M059J (cell line): ENCODE data around the gene SMPD2. TPM values are rescaled to one million over a fixed set of nuclear protein-coding genes. Genes with fewer than 3 reads are reported as not detected.
"Not testable (repeated sequence)": the region's sequence is repeated elsewhere in the genome, so short reads cannot be mapped to it uniquely, and the experiment has no call there.

ENCODE experiments used
- DNase-seq: peaks from one replicate; pipeline ENCODE4 v3.0.0-alpha.2; 2012; ENCODE audit warnings: low read depth
- total RNA-seq: library from RNA; depleted of rRNA; stranded (reverse); fragments of >200 nt; shearing (Covaris generic); gene quantifications from 2 replicates; pipeline ENCODE4 v1.2.3, GENCODE V29; 2014

Gene SMPD2
- total RNA-seq, 1 experiment from 2014 or later: 14.6 TPM

DNA sequence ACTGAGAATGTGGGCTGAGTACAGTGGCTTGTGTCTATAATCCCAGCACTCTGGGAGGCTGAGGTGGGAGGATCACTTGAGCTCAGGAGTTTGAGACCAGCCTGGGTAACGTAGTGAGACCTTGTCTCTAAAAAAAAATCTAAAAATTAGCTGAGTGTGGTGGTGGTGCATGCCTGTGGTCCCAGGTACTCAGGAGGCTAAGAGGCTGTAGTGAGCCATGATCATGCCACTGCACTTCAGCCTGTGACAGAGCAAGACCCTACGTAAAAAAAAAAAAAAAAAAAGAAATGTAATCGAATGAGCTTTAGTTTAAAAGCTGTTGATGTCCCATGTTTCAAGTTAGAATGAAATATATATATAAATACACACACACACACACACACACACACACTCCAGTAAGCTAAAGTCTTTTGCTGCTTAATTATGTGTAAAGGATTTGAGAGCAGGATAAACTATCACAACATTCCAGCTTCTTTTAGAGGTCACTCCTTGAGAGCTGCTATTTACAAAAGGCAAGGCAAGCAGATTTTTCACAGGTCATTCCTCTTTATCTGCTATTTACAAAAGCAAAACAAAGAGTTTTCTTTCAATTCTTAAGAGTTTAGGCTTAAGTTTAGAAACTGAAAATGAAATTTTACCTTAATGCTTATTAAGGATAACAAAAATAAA lies 19.8 kb downstream of the SMPD2 start:
- no peak for DNase-seq

DNA sequence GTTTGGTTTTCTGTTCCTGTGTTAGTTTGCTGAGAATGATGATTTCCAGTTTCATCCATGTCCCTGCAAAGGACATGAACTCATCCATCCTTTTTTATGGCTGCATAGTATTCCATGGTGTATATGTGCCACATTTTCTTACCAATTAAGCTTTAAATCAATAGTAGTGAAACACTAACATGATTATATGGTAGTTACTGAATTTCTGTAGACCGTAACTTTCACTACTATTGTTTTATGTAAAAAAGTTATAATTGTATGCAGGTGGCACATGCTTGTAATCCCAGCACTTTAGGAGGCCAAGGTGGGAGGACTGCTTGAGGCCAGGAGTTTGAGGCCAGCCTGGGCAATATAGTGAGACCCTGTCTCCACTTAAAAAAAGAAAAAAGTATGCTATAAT lies 20.7 kb downstream of the SMPD2 start:
- DNase-seq: not testable (repeated sequence)

DNA sequence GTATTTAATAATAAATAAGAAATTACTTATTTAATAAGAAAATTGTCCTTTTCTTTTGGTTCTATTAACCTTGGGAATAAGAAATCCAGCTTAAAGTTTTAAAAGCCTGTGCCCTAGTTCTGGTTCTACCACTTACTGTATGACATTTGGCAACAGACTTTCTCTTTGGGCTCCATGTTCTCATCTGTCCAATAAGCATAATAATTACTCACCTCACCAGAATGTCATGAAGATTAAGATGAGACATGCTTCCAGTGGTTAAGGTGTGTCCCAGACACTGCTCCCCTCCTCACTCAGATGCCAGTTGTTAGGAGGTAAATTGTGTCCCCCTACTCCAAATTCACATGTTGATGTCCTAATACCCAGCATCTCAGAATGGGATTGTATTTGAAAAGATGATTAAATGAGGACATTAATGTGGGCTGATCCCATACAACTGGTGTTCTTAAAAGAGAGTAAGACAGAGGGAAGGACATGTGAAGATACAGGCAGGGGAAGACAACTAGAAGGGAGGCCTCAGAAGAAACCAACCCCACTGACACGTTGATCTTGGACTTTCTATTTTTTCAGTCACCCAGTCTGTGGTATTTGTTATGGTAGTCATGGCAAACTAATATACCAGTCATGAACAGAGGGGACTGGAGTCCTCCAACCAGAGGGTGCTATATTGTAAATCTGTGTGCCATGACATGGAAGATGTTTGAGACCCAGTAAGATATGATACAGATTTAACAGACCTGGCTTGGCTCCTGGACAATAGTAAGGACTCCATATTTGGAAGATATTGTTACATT lies 21.4 kb downstream of the SMPD2 start:
- peak; percentile 48 for DNase-seq

DNA sequence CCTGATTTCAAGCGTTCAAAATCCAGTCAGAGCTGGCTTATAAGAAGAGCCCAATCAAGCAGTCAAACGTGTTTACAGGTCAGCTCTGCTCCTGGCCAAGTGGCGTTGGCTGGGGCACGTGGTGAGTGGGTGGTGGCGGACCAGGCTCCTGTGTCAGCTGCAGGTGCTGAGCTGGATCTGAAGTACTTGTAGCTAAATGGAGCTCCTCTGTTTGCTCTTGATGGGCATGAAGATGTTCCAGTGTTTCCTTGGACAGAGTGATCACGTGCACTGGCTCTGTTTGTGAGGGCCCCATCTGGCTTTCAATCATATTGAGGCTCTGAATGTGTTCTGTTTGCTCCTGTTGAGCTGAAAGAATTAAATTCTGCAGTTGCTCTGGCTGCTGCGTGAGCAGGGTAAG lies 25.2 kb downstream of the SMPD2 start:
- no peak for DNase-seq

DNA sequence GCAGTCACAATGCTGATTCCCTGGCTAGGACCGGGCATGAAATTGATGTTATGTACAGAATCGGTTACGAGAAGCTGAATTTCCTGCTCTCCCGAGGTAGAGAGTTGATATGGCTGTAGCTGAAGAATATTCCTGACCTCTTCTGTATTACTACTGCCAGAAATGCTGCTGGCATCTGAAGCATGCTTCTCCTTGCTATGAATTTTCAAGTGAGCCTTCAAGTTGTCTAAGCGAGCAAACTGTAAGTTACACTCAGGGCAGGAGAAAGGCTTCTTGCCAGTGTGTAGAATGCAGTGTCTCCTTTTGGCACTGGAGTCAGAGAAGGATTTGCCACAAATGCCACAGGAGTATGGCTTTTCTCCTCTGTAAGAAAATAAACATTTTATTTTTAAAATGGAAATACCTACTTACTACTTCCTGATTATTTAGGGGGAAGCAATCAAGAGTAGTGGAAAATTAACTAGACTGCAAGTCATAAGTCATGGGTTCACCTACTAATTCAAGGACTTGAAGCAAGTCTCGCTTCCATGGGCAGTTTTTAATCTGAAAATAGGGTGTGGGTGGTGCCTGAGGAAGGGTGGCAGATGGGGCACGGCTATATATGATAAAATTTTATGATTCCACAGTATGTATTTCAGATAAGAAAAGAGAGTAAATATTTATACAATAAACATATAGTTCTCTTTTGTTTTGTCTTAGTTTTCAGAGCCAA lies 25.8 kb downstream of the SMPD2 start:
- no peak for DNase-seq

DNA sequence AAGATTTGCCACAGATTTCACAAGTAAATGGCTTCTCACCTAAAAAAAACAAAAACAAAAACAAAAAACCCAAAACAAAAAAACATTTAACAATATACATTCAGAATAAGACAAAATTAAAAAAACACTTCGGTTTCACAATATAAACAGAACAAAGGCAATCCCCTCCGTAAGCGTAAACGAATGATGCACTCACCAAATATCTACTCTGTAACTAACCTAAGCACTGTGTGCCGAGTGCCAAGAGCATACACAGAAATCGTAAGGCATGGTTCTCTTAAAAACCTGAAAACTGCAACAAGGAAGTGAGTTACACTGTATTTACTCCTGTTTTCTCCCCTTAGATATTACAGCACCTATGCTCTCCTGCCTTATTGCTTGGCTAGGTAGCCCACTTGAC lies 27.2 kb downstream of the SMPD2 start:
- DNase-seq: no peak

DNA sequence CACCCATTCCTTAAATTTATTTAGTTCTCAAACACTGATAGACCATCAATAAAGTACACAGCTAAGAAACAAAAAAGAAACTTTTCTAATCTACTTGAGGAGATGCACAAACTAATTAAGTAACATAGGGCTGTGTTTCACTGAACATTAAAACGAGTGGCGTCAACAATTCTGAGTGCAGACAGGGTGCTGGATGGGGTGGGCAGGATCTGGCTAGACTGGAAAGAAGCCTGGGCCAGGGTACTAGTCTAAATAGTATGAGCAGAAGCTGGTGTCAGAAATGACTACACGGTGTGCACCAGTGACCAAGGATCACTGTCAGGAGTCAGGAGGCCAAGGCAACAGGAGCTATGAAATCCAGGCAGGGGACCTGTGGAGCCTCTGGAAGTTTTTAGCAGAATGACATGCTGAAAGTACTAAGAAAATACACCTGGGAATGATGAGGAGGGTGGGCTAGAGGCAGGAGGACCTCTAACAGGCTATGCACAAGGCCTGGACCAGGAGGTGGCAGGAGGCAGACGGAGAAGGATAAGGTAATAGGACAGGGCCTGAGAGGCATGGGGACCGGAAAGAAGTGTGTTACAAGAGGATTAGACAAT lies 29.2 kb downstream of the SMPD2 start:
- DNase-seq: no peak

DNA sequence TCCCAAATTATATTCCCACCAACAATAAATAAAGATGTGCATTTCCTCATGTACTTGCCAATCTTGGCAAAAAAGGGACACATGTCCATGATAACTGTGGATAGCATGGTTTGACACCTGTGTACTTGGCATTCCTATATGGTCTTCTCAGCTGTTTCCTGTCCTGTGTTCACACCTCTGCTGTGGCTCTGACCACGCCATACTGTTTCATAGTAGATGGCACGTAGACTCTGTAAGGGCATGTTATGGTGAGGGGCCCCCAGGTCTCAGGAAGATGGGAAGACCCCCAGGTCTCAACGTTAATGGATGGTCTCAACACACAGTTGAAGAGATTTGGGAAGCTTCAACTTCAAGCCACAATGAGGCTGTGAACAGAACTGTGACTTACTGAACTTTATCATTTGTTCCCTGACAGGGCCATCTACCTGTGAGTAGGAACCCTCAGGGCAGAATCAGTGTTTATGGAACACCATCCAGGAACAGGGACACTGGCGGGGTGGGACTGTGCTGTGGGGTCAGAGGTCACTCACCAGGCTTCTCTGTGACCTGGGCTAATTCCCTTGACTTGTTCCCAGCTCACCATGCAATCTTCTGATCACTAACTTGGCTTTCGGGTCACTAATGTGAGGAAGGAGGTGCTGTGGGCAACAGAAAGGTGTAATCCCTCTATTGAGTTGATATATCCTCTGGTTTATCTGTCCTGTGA lies 30.7 kb downstream of the SMPD2 start:
- no peak for DNase-seq

DNA sequence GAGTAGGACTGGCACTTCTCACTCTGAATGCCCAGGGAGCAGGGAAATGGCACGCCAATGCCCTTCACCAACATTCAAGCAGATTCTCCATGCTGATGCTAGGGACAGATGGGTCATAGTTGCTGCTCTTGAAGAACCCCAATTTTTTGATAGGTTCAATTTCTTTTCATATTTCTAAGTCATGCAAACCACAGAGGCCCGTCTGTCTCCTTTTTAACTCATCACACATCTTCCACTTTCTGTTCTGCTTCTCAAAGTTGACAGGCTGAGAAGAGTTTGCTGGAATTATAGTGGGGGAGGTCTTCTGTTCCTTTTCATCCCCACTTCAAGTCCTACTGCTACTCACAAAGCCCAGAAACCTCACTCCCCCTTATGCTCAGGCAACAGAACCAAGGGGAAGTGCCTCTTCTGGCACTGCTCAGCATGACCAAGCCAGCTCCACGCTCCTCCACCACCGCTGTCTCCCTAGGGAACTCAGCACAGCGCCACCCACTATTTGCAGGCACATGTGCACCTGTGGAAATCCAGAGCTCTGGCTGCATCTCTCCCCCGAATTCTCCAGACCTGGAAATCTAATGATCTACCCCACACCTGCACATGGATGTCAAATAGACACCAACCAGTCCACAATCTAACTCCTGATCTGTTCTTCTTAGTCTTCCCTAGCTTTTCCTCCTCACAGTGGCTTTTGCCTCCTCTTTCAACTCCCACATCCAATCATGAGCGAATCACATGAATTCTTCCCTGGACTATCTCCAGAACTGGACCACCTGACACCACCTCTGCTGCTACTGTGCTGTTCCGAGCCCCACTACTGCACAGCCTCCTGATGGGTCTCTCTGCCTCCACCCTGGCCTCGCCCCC lies 31.8 kb downstream of the SMPD2 start:
- DNase-seq: no peak

DNA sequence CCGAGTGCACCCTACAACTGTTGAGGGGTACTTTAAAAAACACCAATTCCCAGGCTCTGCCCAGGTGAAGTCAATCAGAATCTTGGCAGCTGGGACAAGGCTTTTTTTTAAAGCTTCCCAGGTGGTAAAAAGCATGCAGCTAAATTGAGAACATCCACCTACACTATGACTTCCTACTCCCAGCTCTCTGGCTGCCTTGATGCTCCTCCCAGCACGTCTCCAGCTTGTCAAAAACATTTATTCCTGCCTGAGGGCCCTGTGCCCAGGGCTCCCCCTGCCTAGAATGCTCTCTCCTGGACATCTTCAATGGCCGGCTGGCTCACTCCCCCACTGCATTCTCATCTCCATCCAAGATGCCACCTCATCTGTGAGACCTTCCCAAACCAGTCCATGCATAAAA lies 32.6 kb downstream of the SMPD2 start:
- no peak for DNase-seq

DNA sequence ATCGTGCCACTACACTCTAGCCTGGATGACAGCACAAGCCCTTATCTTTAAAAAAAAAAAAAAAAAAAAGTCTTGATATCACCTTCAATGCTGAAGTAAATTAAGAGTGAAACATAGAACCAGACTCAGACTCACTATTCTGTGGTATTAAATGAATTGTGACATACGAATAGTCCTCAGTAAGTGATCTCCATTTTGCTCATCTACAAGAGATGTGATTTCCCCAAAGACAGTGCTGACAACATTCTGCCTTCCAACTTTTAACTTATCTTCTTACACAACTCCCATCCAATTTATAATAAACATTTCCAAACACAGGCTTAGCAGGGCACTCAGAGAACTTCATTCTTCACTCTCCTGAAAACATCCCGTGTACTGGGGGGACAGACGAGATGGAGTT lies 34.5 kb downstream of the SMPD2 start:
- no peak for DNase-seq

DNA sequence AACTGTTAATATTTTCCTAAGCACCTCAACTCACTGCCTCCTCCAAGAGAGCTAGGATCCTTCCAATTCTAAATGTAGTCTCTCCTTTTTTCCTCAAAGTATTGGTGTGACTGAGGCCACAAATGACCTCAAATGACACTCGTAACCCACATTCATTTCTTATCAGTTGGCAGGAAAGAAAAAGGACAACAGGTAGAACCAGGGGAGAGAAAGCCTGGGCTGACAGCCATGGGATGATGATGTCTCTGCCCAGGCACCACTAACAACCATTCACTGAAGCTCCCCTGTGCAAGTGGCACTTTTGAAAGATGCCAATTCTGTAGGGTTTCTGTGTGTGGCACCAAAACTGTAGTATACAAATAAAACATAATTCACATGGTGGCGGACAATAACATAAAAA lies 35.1 kb downstream of the SMPD2 start:
- DNase-seq: no peak

DNA sequence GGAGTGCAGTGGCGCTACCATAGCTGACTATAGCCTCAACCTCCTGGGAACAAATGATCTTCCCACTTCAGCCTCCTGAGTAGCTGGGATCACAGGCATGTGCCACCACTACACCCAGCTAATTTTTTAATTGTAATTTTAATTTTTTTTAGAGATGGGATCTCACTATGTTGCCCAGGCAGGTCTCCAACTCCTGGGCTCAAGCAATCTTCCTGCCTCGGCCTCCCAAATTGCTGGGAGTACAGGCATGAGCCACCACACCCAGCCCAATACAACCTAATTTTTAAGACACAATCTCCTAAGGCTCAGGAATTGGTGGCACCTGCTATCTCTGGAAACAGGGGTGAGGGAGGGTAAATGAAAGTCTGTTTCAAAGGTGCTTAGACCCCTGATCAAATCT lies 36.7 kb downstream of the SMPD2 start:
- no peak for DNase-seq

DNA sequence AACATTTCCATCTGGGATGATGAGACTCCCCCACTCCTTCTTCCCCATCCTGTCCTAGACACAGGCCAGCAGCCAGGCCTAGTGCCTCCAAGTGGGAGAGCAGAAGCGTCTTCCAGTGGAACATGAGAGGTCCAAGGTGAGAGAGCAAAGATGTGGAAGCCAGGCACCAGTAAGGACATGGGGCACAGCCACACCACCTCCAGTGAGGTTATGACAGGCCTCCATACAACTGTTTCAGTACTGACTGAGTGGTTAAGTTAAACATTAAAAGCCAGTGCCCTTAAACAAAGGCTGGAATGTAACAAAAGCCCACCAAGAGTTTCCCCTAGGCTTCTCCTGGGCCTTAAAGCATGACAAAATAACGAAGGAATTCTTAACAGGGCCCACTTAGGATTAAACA lies 37.2 kb downstream of the SMPD2 start:
- no peak for DNase-seq

DNA sequence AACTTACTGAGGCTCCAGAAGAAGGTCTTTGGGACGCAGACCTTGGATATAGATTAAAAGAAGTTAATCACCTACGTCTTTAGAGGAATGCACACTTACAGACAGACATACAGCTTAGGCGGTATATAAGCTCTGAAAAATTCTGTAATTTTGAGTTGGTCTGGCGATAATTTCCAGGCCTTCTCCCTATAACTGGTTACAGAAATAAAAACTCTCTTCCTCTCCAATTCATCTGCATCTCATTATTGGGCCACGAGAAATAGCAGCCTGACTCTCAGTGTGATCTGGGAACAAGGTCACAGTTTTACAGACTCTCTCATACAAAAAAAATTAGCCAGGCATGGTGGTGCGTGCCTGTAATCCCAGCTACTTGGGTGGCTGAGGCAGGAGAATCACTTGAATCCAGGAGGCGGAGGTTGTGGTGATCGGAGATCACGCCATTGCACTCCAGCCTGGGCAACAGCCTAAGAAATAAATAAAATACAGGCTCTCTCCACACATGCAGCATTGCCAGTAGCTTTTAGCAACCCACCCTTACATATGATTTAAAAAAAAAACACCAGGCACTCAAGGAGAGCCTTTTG lies 37.8 kb downstream of the SMPD2 start:
- DNase-seq: no peak

DNA sequence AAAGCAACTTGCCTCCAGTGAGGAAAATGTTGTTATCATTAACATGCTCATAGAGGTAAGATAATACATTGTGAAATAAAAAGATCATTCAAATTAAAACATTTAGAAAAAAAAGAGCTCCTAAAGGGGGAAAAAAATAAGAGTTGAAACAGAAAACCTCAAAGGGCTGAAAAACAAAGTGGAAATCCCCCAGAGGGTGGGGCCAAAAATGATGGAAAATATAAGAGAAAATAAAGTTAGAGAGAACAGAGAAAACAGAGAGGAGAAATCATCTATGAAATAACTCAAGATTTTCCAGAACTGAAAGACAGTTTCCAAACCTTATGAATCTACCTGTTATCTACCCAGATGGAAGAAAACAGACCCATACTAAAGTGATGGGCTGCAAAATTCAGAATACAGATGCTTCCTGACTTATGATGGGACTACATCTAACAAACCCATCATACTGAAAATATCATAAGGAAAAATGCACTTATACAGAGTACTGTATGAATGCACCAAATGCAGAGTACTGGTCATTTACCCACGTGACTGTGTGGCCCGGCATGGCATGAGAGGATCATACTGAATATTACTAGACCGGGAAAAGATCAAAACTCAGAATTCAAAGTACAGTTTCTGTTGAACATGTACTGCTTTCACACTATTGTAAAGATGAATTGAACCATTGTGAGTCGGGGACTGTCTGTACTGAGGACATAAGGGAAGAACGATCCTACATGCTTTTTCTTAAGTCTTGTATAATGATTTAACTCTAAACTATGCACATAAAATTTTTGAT lies 38.5 kb downstream of the SMPD2 start:
- no peak for DNase-seq

DNA sequence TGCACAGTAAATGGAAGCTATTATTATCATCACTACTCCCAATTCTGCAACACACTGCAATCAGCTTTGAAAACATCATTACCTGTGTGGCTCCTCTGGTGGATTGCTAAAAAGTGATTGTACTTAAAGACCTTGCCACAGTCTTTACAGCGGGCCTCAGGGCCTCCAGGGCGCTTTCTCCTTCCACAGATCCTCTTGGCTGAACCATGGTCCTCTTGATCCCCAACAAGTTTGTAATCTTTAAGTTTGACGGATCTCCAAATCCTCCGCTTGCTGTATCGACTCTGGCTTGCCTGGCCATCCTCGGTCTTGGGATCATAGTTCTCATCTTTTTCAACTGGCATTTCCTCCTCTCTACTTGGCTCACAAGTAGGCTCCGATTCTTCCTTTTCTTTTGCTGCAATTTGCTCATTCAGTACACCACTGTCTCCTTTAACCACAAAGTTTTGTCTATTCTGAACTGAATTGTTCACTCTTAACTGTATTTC lies 40.5 kb downstream of the SMPD2 start:
- no peak for DNase-seq

DNA sequence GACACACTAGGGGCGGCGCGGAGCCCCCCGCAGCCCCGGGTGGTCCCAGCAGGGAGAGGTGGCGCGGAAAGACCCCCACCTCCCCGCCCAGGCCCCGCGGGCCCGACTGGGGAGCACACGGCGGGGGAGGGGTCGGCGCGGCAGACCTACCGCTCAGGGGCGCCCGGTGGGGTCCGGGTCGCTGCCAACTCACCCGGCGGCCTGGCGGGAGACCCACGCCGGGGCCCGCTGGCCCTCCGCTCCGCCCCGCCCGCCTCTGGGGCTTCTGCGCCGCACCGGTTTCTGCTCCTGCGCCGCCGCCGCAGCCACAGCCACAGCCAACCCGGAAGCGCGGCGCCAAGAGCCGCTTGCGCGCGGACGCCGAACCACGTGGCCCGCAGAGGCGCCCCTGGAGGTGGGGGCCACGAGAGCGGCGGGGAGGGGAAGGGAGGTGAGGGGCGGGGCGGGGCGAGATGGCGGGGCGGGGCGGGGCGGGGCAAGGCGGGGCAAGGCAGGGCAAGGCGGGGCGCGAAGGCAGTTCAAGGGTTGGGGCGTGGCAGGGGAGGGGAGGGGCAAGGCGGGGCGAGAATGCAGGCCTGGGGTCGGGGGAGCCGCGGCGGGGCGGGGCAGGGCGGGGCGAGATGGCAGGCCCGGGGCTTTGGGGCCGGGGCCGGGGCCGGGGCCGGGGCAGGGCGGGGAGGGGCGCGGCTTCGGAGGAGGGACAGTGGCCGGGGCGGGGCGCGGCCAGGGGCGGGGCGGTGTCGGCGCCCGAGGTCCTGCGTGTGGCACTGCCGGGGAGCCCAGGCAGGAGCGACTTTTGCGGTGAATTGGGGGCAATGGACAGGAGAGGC lies 42.6 kb downstream of the SMPD2 start, which contains the start of gene ZBTB24:
TSS of gene ZBTB24 (minus strand) at position 315 of the 830 bp plus-strand sequence. CDS start 1,193 bp downstream, outside the sequence.
- DNase-seq: peak; percentile 90

DNA sequence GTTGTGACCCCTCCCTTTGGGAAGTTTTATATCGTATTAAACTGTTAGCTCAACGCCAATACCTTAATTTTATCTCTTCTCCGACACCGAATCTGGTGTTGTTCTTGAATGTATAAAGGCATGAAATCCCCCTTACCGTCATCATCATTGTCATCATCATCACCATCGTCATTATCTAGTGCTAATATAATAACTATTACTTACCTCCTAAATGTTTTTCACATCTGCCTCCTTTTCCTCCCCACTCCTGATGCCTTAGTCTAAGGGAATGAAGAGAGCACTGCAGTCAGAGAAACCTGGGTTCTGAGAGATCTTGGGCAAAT lies 43.2 kb downstream of the SMPD2 start:
- DNase-seq: no peak
